Lung (tissue), 12 donors: ENCODE measurements around the gene BATF. TPM values are rescaled to one million over a fixed set of nuclear protein-coding genes. Genes with fewer than 3 reads are reported as not detected.

Source experiments
- ATAC-seq: fragments of 200-7000 bp; cut with Tn5 transposase; one replicate; pipeline ENCODE4 v1.9.1; 2020; ENCODE audit warnings: moderate number of reproducible peaks; ENCODE audit not compliant: insufficient read depth, low FRiP score
- DNase-seq, 3 donors: peaks; one replicate each; pipeline ENCODE4 v3.0.0-alpha.2; 2013 to 2017
- H3K27ac ChIP-seq, 2 donors: one replicate each; pipeline ENCODE4 v1.5.1; 2013; ENCODE audit warnings: mild to moderate bottlenecking in 2 of 2, moderate library complexity in 2 of 2, control low read depth in 1 of 2, inconsistent platforms in 1 of 2, low read depth in 1 of 2, low read length in 1 of 2
- H3K27me3 ChIP-seq, 3 donors: one replicate each; pipeline ENCODE4 v1.5.1; 2013; ENCODE audit warnings: low read length in 2 of 3; ENCODE audit not compliant: control insufficient read depth in 3 of 3, insufficient read depth in 3 of 3
- H3K36me3 ChIP-seq, 4 donors: one replicate each; pipeline ENCODE4 v1.5.1; 2013; ENCODE audit warnings: low read length in 4 of 4, mild to moderate bottlenecking in 1 of 4, moderate library complexity in 1 of 4; ENCODE audit not compliant: control insufficient read depth in 4 of 4, insufficient read depth in 4 of 4
- H3K4me1 ChIP-seq, 5 donors: one replicate each; pipeline ENCODE4 v1.5.1; 2013; ENCODE audit warnings: low read length in 5 of 5, mild to moderate bottlenecking in 2 of 5, moderate library complexity in 1 of 5; ENCODE audit not compliant: control insufficient read depth in 5 of 5, insufficient read depth in 5 of 5
- H3K4me3 ChIP-seq: one replicate; pipeline ENCODE4 v1.5.1; 2013; ENCODE audit warnings: mild to moderate bottlenecking, control low read depth, moderate library complexity
- H3K9ac ChIP-seq, 2 donors: one replicate each; pipeline ENCODE4 v1.5.1; 2013; ENCODE audit warnings: low read length in 2 of 2, control low read depth in 1 of 2; ENCODE audit not compliant: insufficient read depth in 1 of 2
- H3K9me3 ChIP-seq, 4 donors: one replicate each; pipeline ENCODE4 v1.5.1; 2013; ENCODE audit warnings: low read length in 3 of 4, mild to moderate bottlenecking in 1 of 4, moderate library complexity in 1 of 4; ENCODE audit not compliant: control insufficient read depth in 4 of 4, insufficient read depth in 3 of 4
- CTCF ChIP-seq: IDR thresholded peaks from 2 replicates; pipeline ENCODE4 v1.5.1; 2012; ENCODE audit warnings: mild to moderate bottlenecking; ENCODE audit errors: control extremely low read depth, extremely low read depth
- WGBS, 2 donors: extraction: QIAGEN DNeasy Blood & Tissue Kit; methylation state at CpG; one replicate each; pipeline ENCODE4 v1.1.7; 2013; 5-methylcytosine and 5-hydroxymethylcytosine counted together
- polyA plus RNA-seq, 2 donors: library from polyadenylated mRNA; stranded (reverse); fragments of 200-250 nt; gene quantifications; one replicate each; pipeline ENCODE4 v1.2.1, GENCODE V29; 2013
- total RNA-seq, 2 donors: library from RNA; depleted of rRNA in 1 of 2; stranded (reverse); fragments of >200 nt in 1 of 2; gene quantifications; one replicate each; pipeline ENCODE4 v1.2.1, GENCODE V29; 2014 to 2021
- donor health status: control.
- donor health status: control.
- donor health status: Bipolar disorder and iron deficiency.
- donor health status: healthy.
- donor health status: DM: yes; HTN: yes; CAD: no.

BATF gene
- total and polyA plus RNA-seq, 4 donors, result 7.4 to 74.3 (median 11.7) TPM

GRCh38 chr14:75578786-75579337 is 56.6 kb downstream of the BATF start:
- H3K27ac ChIP-seq, result peak overlapping the region; percentile 38 to 86
- DNase-seq, result peak in 2 of 3 donors; percentile 71 to 77
- peak overlapping the region; percentile 54 for H3K4me3 ChIP-seq
- peak; percentile 44 for ATAC-seq
- no peaks in the 10 kb centered on the region for H3K9me3 ChIP-seq
- H3K9ac ChIP-seq, result peak overlapping the region in 1 of 2 donors; percentile 52
- H3K4me1 ChIP-seq, result peaks cover 4 to 22% (median 5%) of the 10 kb centered on the region in 5 donors
- H3K27me3 ChIP-seq, result no peaks in the 10 kb centered on the region
- 33 to 37% methylated on average over 21 of the region's 21 CpGs for WGBS, 2 donors
- H3K36me3 ChIP-seq, result no peaks in the 10 kb centered on the region
- TF ChIP-seq CTCF, result no peak

- ATAC-seq (no peak), DNase-seq (no peak)
- Histone ChIP-seq H3K27me3 (no peaks in the 10 kb centered on the region), H3K9ac (no peak overlapping the region), H3K4me1 (peaks cover 4 to 22% (median 5%) of the 10 kb centered on the region in 5 donors), H3K27ac (peak overlapping the region in 1 of 2 donors; percentile 86), H3K9me3 (no peaks in the 10 kb centered on the region), H3K36me3 (no peaks in the 10 kb centered on the region), H3K4me3 (peak overlapping the region; percentile 54)
- no peak for TF ChIP-seq CTCF
- 79 to 85% methylated on average over 13 of the region's 13 CpGs for WGBS, 2 donors
Observed at GRCh38 chr14:75579338-75579864, 57.1 kb downstream of the BATF start.

DNA sequence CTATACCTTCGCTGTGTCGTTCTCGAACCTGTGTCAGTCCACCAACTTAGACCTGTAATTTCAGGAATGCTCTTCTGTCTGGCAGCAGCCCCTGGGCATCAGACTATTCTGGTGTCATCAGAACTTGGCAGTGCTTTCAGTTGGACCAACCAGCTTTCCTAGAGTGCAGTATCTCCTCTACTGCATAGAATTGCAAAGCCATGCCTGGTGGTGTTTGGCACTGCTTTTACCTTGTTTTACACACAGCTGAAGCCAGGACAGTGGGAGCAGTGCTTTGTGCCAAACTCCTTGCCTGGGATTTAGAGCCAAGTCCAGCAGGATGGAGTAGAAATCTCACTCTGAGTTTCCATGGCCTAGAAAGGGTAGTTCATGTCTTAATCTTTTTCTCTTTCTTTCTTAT is 57.6 kb downstream of the BATF start:
- H3K27ac ChIP-seq, result no peak overlapping the region
- no peaks in the 10 kb centered on the region for H3K27me3 ChIP-seq
- WGBS, 2 donors, result 81 to 94% methylated on average over 3 of the region's 3 CpGs
- no peak for TF ChIP-seq CTCF
- DNase-seq (peak in 1 of 3 donors; percentile 11), ATAC-seq (no peak)
- peaks cover 4 to 22% (median 5%) of the 10 kb centered on the region in 5 donors for H3K4me1 ChIP-seq
- no peak overlapping the region for H3K9ac ChIP-seq
- peak overlapping the region; percentile 54 for H3K4me3 ChIP-seq
- H3K36me3 ChIP-seq, result no peaks in the 10 kb centered on the region
- no peaks in the 10 kb centered on the region for H3K9me3 ChIP-seq

DNA sequence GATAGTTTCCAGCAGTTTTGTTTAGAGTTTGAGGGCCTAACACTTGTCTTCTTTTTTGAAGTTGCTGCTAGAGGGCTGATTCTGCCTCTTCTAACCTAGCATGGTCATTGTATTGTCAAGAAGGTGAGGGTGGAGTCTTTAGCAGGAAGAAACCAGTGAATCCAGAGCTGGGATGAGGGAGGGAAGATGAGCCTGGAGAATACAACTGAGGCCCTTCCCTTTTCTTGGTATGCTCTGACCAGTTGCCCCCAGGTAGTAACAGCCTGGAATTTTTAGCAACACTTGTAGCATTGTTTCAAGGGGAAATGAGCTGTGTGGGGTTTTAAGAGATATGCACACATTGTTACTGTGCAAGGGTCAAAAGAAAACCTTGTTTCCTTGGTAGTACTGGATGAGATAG is 65.1 kb downstream of the BATF start:
- H3K27me3 ChIP-seq, result no peaks in the 10 kb centered on the region
- ATAC-seq (no peak), DNase-seq (no peak)
- H3K4me1 ChIP-seq, result peaks cover 0 to 1% (median 0%) of the 10 kb centered on the region in 5 donors
- no peak overlapping the region for H3K4me3 ChIP-seq
- peaks cover 0 to 3% (median 0%) of the 10 kb centered on the region in 4 donors for H3K9me3 ChIP-seq
- no peak overlapping the region for H3K9ac ChIP-seq
- no peak for TF ChIP-seq CTCF
- no peak overlapping the region for H3K27ac ChIP-seq
- peaks cover 0 to 2% (median 0%) of the 10 kb centered on the region in 4 donors for H3K36me3 ChIP-seq
